Measurements from ENCODE around the gene RET. TPM values are rescaled to one million over a fixed set of nuclear protein-coding genes. Genes with fewer than 3 reads are reported as not detected.
"Not testable (repeated sequence)": the region's sequence is repeated elsewhere in the genome, so short reads cannot be mapped to it uniquely, and the experiment has no call there.

Gene RET
- total RNA-seq, 1 experiment from 2014 or later: 0.37 TPM

DNA sequence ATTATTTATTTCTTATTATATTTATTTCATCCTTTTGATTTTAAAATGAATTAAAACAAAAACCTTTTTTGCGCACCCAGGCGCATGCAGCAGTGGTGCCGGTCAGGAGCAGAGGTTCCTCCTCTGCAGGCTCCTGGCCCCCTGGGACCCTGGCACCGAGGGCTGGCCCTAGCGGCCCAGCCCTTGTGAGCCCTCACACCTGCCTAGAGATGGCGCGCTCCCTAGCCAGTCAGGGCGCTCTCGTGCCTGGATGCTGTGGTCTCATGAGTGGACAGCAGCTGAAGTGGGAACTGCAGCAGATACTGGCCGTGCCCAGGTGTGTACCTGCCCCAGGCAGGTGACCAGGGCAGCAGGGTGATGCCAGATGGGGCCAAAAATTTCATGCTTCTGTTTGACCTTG lies 13.8 kb downstream of the RET start:
- in situ Hi-C loops (cut with HindIII; ENCODE audit: low pct_unique_long_range_greater_than_20kb, low sequenced_read_pairs): no loop called here
- DNase-seq (ENCODE audit: low read depth): no peak

DNA sequence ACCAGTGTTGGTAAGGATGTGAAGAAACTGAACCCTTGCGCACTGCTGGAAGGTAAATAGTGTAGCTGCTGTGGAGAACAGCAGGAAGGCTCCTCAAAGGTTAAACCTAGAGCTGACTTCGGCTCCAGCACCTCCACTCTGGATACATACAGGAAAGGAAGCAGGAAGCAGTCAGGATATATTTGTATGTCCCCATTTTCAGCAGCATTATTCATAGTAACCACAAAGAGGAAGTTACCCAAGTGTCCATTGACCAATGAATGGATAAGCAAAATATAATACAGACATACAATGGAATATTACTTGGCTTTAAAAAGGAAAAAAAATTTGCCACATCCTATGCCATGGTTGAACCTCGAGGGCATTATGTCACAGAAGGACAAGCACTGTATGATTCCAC lies 15.0 kb downstream of the RET start:
- DNase-seq (ENCODE audit: low read depth): no peak
- in situ Hi-C loops (cut with HindIII; ENCODE audit: low pct_unique_long_range_greater_than_20kb, low sequenced_read_pairs): no loop called here

DNA sequence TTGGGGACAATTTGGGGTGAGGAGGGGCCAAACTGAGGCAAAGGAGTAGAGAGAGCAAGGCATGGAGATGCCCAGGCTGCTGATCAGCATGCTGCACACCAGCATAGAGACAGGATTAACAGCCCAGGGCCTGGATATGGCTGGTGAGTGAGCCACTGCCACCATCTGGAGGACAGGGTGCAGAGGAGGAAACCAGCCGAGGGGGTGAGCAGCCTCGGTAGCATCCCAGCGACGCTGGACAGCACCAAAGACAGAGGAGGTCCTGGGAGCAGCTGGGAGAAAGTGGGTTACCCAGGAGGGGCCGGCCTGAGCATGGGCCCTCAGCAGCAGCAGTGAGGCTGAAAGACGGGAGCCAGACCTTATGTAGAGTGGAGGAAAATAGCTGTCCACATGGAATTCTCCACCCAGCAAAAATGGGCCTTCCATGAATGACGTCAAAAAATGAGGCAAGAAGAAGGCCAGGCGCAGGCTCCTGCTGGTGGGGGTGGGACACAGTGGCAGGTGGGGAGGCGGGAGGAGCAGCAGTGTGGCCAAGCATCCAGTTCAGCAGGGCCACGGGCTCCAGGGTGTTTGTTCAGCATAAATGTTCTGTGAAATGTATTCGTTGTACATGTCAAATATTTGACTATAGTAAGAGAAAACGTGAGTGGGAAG lies 16.7 kb downstream of the RET start:
- in situ Hi-C loops (cut with HindIII; ENCODE audit: low pct_unique_long_range_greater_than_20kb, low sequenced_read_pairs): no loop called here
- DNase-seq (ENCODE audit: low read depth): peak; percentile 14

GRCh38 chr10:43094085-43094484 lies 17.2 kb downstream of the RET start:
- in situ Hi-C loops (cut with HindIII; ENCODE audit: low pct_unique_long_range_greater_than_20kb, low sequenced_read_pairs): no loop called here
- DNase-seq (ENCODE audit: low read depth): no peak

DNA sequence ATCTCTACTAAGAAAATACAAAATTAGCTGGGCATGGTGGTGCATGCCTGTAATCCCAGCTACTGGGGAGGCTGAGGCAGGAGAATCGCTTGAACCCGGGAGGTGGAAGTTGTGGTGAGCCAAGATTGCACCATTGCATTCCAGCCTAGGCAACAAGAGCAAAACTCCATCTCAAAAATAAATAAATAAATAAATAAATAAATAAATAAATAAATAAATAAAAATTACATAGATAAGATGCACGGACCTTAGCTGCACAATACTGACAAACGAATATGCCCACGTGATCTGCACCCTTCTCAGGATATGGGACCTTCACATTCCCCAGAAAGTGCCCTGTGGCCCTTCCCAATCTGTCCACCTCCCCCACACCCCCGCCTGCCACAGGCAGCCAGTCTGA lies 22.5 kb downstream of the RET start:
- DNase-seq (ENCODE audit: low read depth); in situ Hi-C loops (cut with HindIII; ENCODE audit: low pct_unique_long_range_greater_than_20kb, low sequenced_read_pairs): not testable (repeated sequence)

DNA sequence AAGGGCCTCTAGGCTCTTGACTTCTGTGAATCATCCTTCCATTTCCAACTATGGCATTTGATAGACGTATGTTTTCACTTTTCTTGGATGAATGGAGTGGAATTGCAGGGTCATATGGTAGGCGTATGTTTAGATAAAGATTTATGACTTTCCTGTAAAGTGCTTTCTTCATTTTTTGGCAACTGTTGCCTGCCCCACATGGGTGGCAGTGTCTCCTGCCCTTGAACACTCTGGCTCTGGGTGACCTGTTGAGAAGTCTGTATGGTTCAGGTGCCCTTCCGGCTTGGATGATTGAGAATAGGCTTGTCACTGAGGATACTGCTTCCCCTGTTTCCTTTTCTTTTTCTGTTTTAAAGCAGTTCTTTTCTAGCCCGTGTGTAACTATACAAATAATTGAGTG lies 23.1 kb downstream of the RET start:
- in situ Hi-C loops (cut with HindIII; ENCODE audit: low pct_unique_long_range_greater_than_20kb, low sequenced_read_pairs): no loop called here
- no peak for DNase-seq (ENCODE audit: low read depth)

GRCh38 chr10:43100366-43100765 lies 23.5 kb downstream of the RET start:
- in situ Hi-C loops (cut with HindIII; ENCODE audit: low pct_unique_long_range_greater_than_20kb, low sequenced_read_pairs): no loop called here
- DNase-seq (ENCODE audit: low read depth): no peak

GRCh38 chr10:43102063-43102828 lies 25.4 kb downstream of the RET start:
- in situ Hi-C loops (cut with HindIII; ENCODE audit: low pct_unique_long_range_greater_than_20kb, low sequenced_read_pairs): no loop called here
- no peak for DNase-seq (ENCODE audit: low read depth)

DNA sequence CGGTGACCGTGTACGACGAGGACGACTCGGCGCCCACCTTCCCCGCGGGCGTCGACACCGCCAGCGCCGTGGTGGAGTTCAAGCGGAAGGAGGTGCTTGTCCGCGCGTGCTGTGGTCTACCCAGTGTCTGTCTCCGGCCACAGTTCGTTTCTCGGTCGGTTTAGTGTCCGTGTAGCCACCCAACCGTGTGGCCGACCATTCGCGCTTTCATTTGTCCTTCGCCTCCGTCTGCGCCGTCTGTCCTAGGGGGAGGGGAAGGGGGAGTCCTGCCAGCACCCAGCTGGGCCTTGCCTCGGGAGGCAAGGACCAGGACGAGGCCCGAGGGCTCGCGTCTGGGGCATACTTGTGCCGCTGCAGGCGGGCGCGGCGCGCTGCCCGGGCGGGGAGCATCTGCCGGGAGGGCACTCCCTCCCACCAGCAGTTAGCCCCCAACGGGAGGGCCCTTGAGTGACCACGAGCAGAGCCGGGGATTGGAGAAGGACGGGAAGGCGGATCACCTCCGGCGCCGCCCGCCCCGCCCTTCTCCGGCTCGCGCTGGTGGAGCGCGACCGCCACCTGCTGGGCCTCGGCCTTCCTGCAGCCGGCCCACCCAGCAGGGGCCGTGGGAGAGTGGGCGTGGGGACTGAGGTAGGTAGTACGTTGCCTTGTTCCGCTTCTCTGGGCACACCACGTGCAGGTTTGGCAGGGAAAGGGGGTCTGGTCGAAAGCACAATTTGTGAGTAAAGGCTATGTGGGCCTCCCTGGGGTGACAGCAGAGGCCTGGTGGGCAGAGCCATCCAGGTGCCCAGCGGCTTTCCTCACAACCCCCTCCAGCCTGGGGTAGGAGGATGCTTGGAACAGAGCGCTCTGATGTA lies 28.5 kb downstream of the RET start:
- in situ Hi-C loops (cut with HindIII; ENCODE audit: low pct_unique_long_range_greater_than_20kb, low sequenced_read_pairs): no loop called here
- DNase-seq (ENCODE audit: low read depth): peak; percentile 84

DNA sequence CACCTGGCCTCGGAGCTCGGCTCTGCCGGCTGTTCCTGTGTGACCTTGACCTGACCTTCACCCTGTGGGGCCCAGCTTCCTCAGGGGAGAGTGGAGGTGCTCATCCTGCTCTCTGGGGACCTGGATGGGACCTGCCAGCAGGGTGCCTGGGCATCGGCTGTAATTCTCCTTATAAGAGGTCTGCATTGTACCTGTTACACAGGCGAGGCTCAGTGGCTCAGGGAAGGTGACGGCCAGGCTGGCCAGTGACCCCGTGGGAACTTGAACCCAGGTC lies 29.0 kb downstream of the RET start:
- no peak for DNase-seq (ENCODE audit: low read depth)
- in situ Hi-C loops (cut with HindIII; ENCODE audit: low pct_unique_long_range_greater_than_20kb, low sequenced_read_pairs): no loop called here

DNA sequence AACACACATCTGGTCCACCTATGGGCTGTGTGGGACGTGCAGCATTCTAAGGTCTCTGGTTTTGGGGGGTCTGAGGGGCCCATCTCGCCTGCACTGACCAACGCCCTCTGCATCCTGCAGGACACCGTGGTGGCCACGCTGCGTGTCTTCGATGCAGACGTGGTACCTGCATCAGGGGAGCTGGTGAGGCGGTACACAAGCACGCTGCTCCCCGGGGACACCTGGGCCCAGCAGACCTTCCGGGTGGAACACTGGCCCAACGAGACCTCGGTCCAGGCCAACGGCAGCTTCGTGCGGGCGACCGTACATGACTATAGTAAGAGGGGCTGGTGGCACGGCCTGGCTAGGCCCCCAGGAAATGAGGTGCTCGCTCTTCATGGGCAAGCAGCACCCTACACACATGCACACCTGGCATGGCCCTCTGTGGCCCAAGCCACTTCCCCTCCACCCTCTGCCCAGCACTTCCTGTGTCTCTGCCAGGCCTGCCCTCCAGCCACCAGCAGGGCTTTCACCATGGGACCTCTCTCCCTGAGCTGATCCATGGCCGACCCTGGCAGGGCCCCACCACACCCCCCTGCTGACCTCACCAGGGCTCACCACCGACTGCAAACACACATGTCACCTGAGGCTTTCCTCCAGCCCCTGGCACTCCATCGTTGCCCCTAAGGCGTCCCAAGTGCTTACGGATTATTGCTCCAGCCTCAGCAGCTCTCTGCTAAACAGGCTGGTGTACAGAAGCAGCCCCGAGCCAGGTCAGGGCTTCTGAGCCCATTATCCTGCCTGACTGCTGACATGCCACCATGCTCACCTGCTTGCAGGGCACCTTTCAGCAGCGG lies 29.6 kb downstream of the RET start:
- in situ Hi-C loops (cut with HindIII; ENCODE audit: low pct_unique_long_range_greater_than_20kb, low sequenced_read_pairs): no loop called here
- no peak for DNase-seq (ENCODE audit: low read depth)

DNA sequence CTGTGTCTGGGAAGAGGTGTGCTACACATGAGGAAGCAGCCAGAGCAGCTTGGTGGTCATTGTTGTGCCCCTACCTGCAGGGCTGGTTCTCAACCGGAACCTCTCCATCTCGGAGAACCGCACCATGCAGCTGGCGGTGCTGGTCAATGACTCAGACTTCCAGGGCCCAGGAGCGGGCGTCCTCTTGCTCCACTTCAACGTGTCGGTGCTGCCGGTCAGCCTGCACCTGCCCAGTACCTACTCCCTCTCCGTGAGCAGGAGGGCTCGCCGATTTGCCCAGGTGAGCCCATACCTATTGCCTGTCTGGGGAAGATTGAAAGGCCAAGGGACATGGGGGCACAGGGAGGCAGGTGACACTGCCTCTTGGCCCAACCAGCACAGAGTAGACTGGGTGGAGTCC lies 32.1 kb downstream of the RET start:
- in situ Hi-C loops (cut with HindIII; ENCODE audit: low pct_unique_long_range_greater_than_20kb, low sequenced_read_pairs): no loop called here
- DNase-seq (ENCODE audit: low read depth): no peak

DNA sequence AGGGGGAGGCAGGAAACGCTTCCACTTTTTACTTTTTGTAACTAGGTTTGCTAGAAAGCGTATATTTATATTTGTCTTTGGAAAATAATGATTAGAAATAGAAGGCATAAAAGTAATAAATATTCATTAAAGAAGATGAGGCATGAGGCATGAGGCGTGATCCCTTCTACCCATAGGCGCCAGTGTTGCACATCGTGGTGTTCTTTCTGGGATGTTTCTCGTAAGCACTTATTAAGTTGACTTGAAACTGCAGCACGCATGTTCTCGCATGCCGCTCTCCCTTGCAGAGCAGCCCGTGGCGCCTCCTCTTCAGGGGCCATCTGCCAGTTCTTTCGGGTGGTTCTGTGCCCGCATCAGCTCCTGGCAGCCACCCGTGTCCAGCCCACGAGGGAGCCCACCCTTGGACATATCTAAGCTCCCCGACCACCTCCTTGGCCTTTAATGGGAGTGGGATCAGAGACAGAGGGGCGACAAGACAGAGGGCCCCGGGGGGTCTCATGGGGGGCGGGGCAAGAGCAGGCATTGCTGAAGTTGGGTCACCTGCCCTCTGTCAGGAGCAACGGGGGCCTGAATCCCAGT lies 32.9 kb downstream of the RET start:
- in situ Hi-C loops (cut with HindIII; ENCODE audit: low pct_unique_long_range_greater_than_20kb, low sequenced_read_pairs): no loop called here
- DNase-seq (ENCODE audit: low read depth): no peak

GRCh38 chr10:43110338-43111071 lies 33.6 kb downstream of the RET start:
- no peak for DNase-seq (ENCODE audit: low read depth)
- in situ Hi-C loops (cut with HindIII; ENCODE audit: low pct_unique_long_range_greater_than_20kb, low sequenced_read_pairs): no loop called here

DNA sequence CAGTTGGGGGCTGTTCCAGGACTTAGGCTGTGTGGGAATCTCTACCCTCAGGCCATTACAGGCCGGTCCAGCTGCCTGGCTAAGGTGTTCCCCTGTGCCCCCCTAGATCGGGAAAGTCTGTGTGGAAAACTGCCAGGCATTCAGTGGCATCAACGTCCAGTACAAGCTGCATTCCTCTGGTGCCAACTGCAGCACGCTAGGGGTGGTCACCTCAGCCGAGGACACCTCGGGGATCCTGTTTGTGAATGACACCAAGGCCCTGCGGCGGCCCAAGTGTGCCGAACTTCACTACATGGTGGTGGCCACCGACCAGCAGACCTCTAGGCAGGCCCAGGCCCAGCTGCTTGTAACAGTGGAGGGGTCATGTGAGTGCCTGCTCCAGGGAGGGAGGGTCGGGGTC lies 34.2 kb downstream of the RET start:
- in situ Hi-C loops (cut with HindIII; ENCODE audit: low pct_unique_long_range_greater_than_20kb, low sequenced_read_pairs): no loop called here
- no peak for DNase-seq (ENCODE audit: low read depth)

GRCh38 chr10:43111921-43112607 lies 35.2 kb downstream of the RET start:
- no peak for DNase-seq (ENCODE audit: low read depth)
- in situ Hi-C loops (cut with HindIII; ENCODE audit: low pct_unique_long_range_greater_than_20kb, low sequenced_read_pairs): no loop called here

- in situ Hi-C loops (cut with HindIII; ENCODE audit: low pct_unique_long_range_greater_than_20kb, low sequenced_read_pairs): no loop called here
- DNase-seq (ENCODE audit: low read depth): no peak
These were observed 35.7 kb downstream of the RET start for GRCh38 chr10:43112608-43112961.

Measured in Caki2 (cell line).